GM19035 (cell line): ENCODE measurements around the gene FAM210A.
A peak's percentile ranks its signal among the peaks of the same experiment; 100 is the strongest.
"Not testable (repeated sequence)": the region's sequence is repeated elsewhere in the genome, so short reads cannot be mapped to it uniquely, and the experiment has no call there.

Experiments used
- ATAC-seq: cut with Tn5 transposase; IDR thresholded peaks from one replicate; pipeline ENCODE4 v1.9.1; 2021; ENCODE audit not compliant: unreplicated experiment

FAM210A gene

GRCh38 chr18:13726232-13726971 lies at the start of gene FAM210A, which contains the start of gene RNMT:
FAM210A (minus strand) TSS chr18:13726558; CDS start chr18:13682077, 44,481 bp downstream.
RNMT (plus strand) TSS chr18:13726673; CDS start chr18:13731518, 4,845 bp downstream.
- ATAC-seq, result peak; percentile 92

DNA sequence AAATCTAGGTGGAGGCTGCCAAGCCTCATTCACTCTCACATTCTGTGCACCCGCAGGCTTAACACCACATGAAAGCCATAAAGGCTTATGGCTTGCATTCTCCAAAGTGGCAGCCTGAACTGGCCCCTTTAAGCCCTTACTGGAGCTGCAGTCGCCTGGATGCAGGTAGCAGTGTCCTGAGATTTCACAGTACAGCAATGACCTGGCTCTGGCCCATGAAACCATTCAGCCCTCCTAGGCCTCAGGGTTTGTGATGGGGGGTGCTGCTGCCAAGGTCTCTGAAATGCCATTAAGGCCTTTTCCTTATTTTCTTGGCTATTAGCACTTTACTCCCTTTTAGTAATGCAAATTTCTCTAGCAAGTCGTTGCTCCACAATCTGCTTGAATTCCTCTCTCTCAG lies 48.7 kb upstream of the FAM210A start:
- ATAC-seq, result no peak

DNA sequence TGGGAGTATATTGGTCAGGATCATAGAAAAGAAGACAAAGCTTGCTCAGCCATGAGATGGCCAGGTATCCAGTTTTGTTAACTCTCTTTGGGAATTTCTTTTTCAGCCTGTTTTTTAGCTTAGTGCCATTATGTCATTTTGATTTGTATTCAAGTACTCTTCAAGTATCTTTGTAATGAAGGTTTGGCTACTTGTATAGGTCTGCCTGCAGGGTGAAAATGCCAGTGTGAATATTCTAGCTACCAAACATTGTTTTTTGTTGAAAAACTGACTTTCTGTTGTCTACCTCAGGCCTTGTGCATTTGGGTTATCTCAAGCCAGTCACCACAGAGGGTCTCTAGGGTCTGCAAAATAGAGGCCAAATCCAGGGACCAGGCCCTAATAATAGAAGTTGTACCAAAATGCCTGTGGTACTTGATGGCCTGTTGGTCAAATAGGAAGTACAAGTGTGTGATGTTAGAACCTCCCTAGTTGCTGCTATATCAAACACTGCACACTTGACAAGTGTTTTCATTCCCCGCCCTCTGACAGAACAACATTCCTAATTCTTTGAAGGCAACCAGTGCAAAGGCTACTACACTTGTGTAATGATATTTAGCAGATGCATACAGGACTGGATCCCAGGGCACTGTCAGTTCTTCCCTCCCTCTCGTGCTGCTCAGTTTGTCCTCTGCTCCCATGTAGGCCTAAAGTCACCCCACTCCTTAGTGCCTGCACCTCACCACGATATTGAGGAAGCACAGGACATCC lies 36.5 kb upstream of the FAM210A start:
- ATAC-seq, result no peak

DNA sequence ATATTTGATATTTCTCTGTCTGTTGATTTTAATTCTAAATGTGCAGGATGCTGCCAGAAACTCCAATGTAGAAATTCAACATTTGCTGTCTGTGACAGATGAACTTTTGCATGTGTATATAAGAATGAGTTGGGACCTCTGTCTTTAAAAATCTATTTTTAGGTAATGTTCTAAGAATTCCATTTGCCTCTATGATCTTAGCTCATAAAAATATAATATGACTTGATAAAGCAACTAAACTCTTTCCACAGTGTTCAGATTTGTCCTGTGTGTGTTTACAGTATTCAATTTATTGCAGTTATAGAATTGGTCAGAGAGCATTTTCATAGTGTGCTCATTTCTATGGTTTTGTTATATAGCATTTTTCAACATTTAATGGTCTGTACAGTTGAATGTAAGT lies 33.7 kb upstream of the FAM210A start:
- no peak for ATAC-seq

- ATAC-seq, result no peak
These were observed 32.3 kb upstream of the FAM210A start for GRCh38 chr18:13758622-13759021.

DNA sequence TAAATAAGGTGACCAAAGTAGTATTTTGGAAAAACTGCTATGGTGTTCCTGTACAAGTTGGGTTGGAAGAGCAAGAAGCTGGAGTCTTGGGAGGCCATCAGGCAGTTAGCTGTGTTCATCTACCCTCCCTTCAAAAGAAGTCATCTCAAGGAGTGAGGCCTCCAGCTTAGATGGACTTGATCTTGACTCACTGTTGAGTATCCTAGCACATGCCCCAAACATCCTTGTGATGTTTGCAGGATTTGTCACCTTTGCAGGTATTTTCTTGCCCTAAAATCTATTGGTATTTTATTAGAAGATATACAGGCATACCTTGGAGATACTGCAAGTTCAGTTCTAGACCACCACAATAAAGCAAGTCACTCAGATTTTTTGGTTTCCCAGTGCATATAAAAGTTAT lies 30.3 kb upstream of the FAM210A start:
- ATAC-seq, result no peak

- ATAC-seq, result no peak
These were observed 29.9 kb upstream of the FAM210A start for GRCh38 chr18:13756261-13756660.

DNA sequence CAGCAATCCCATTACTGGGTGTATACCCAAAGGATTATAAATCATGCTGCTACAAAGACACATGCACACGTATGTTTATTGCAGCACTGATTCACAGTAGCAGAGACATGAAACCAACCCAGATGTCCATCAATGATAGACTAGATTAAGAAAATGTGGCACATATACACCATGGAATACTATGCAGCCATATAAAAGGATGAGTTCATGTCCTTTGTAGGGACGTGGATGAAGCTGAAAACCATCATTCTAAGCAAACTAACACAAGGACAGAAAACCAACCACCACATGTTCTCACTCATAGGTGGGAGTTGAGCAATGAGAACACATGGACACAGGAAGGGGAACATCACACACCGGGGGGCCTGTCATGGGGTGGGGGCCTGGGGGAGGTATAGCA lies 25.2 kb upstream of the FAM210A start:
- not testable (repeated sequence) for ATAC-seq

GRCh38 chr18:13746633-13747032 lies 20.3 kb upstream of the FAM210A start:
- ATAC-seq, result no peak

- ATAC-seq, result no peak
These were observed 19.3 kb upstream of the FAM210A start for GRCh38 chr18:13745696-13746095.

GRCh38 chr18:13735681-13736080 lies 9.3 kb upstream of the FAM210A start:
- no peak for ATAC-seq

GRCh38 chr18:13730481-13730880 lies 4.1 kb upstream of the FAM210A start:
- ATAC-seq, result no peak

DNA sequence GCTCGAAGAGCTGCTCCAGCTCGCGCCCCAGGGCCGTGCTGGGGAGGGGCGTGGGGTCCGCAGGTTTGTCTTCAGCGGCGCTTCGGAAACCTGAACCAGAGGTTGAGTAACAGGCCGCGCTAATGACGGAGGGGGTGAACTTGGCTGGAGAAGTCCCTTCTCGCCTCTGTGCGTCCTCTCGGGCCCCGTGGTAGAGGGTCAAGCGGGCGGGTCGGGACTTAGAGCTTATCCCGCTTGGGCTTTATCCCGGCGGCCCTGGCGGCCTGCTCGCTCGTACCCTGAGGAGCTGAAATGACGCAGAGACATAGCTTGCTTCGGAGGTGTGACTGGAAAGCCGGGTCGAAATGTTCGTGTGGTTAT lies 594 bp upstream of the FAM210A start:
- ATAC-seq, result peak; percentile 31

- ATAC-seq, result no peak
These were observed 659 bp downstream of the FAM210A start for GRCh38 chr18:13725566-13726231.

- no peak for ATAC-seq
These were observed 5.5 kb downstream of the FAM210A start for GRCh38 chr18:13720847-13721246.

- ATAC-seq, result no peak
These were observed 6.2 kb downstream of the FAM210A start for GRCh38 chr18:13720123-13720522.

DNA sequence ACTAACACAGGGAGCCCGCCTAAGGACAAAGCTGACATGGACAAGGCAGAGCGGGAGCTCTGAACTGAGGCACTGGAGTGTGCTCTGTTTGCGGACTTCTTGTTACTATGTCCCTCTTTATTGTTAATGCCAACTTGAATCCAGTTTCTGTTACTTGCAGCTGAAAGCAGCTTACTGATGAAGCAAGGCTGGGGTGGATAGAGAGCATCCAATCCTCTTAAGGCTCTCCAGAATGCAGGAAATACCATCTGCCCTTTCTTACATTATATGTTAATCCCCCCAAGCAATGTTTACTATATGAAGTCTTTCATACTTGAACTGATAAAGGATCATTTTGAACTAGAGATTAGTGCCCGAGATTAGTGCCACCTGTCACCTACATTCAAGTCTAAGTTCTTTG lies 9.4 kb downstream of the FAM210A start:
- no peak for ATAC-seq

- no peak for ATAC-seq
These were observed 11.0 kb downstream of the FAM210A start for GRCh38 chr18:13715330-13715729.

DNA sequence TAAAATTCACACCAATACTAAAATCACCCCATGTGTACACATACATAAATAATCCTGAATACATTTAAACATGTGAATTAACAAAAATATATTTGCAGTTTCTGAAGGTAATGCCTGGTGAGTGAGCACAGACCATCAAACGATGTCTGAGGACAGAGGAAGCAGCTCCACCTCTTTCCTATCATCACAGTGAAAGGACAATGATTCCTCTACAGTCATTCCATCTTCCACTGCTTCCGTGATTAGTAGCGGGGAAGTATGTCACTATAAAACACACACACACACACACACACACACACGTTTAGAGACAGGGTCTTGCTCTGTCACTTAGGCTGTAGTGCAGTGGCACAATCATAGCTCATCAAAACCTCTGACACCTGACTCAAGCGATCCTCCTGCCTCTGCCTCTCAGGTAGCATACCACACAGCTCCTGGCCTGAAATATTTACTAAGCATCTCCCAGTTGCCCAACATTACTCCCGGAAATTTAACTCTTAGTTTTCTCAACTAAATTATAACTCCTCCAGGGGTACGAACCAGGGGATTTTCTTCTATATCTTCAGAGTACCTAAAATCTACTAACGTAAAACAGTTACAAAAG lies 12.8 kb downstream of the FAM210A start:
- no peak for ATAC-seq

- no peak for ATAC-seq
These were observed 13.8 kb downstream of the FAM210A start for GRCh38 chr18:13712400-13713131.

DNA sequence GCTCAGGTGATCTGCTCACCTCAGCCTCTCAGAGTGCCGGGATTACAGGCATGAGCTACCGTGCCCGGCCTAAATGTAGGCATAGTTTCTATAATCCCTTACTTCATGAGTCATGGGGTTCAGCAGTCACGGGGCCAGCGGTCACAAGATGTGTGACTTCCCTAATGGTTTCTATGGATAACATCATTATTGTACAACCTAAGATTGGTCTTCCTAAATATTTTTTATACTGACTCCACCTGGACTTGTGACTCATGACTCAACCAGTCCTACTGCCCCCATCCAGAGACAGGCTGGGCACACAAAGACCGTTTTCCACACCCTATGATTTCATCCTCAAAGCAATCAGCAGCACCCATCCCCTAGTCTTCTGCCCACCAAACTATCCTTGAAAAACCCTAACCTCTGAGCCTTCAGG lies 15.9 kb downstream of the FAM210A start:
- ATAC-seq, result no peak
